H54 (cell line): ENCODE measurements around the gene ADAM15.

Source experiments
- DNase-seq: peaks from one replicate; pipeline ENCODE4 v3.0.0; 2011; ENCODE audit warnings: low spot score, mixed read lengths; ENCODE audit not compliant: insufficient read length
- FAIRE-seq: peaks from 3 replicates; lab custom pipeline; 2011; peaks lifted over from hg19 to GRCh38; lab: Jason Lieb, UNC
- POLR2A ChIP-seq: IDR thresholded peaks from 2 replicates; pipeline ENCODE4 v1.6.1; 2011; ENCODE audit warnings: low read depth, mild to moderate bottlenecking, low read length

Gene ADAM15

GRCh38 chr1:155080312-155081228, 29.5 kb downstream of the ADAM15 start:
- no peak for FAIRE-seq
- DNase-seq, result no peak
- TF ChIP-seq POLR2A, result no peak

- DNase-seq (no peak), FAIRE-seq (no peak)
- no peak for TF ChIP-seq POLR2A
Observed at GRCh38 chr1:155081472-155082300, 30.6 kb downstream of the ADAM15 start.

- TF ChIP-seq POLR2A, result no peak
- no peak for DNase-seq
- FAIRE-seq, result no peak
Observed at GRCh38 chr1:155082301-155083051, 31.4 kb downstream of the ADAM15 start.

GRCh38 chr1:155083052-155083541, 32.0 kb downstream of the ADAM15 start:
- TF ChIP-seq POLR2A, result no peak
- no peak for FAIRE-seq
- DNase-seq, result no peak

- FAIRE-seq, result no peak
- no peak for DNase-seq
- TF ChIP-seq POLR2A, result no peak
Observed at GRCh38 chr1:155083865-155084721, 33.0 kb downstream of the ADAM15 start.

GRCh38 chr1:155084722-155085503, 33.8 kb downstream of the ADAM15 start:
- FAIRE-seq (no peak), DNase-seq (peak; percentile 96)
- peak; percentile 12; the same call in 1 of the 2 replicates for TF ChIP-seq POLR2A

- DNase-seq (peak; percentile 78), FAIRE-seq (no peak)
- TF ChIP-seq POLR2A, result 0 out of 2 replicates have a peak, but pooled peaks have one; percentile 2
Observed at GRCh38 chr1:155085504-155086127, 34.5 kb downstream of the ADAM15 start.

GRCh38 chr1:155086128-155086741, 35.1 kb downstream of the ADAM15 start:
- FAIRE-seq (no peak), DNase-seq (peak; percentile 84)
- TF ChIP-seq POLR2A, result no peak

GRCh38 chr1:155086856-155087535, 35.9 kb downstream of the ADAM15 start:
- no peak for FAIRE-seq
- no peak for TF ChIP-seq POLR2A
- DNase-seq, result no peak
